ENCODE results near the gene FXYD2.

Gene FXYD2

GRCh38 chr11:117796872-117797529 lies 27.5 kb downstream of the FXYD2 start, which contains the start of gene DSCAML1:
Gene DSCAML1, minus strand, starts transcription at chr11:117797216. Its CDS starts 137 bp downstream, at chr11:117797079.
- TF ChIP-seq ZFX (IDR thresholded peaks at IDR 0.05): no peak
- TF ChIP-seq, protein P1, sequence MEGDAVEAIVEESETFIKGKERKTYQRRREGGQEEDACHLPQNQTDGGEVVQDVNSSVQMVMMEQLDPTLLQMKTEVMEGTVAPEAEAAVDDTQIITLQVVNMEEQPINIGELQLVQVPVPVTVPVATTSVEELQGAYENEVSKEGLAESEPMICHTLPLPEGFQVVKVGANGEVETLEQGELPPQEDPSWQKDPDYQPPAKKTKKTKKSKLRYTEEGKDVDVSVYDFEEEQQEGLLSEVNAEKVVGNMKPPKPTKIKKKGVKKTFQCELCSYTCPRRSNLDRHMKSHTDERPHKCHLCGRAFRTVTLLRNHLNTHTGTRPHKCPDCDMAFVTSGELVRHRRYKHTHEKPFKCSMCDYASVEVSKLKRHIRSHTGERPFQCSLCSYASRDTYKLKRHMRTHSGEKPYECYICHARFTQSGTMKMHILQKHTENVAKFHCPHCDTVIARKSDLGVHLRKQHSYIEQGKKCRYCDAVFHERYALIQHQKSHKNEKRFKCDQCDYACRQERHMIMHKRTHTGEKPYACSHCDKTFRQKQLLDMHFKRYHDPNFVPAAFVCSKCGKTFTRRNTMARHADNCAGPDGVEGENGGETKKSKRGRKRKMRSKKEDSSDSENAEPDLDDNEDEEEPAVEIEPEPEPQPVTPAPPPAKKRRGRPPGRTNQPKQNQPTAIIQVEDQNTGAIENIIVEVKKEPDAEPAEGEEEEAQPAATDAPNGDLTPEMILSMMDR (conservative IDR thresholded peaks at IDR 0.05): no peak
- H3K27ac ChIP-seq: no peak within 1 kb of the TSS

- TF ChIP-seq, protein P1 (conservative IDR thresholded peaks at IDR 0.05): no peak
- no peak for TF ChIP-seq ZFX (IDR thresholded peaks at IDR 0.05)
- no peak overlapping the region for H3K27ac ChIP-seq
These were observed 28.1 kb downstream of the FXYD2 start for GRCh38 chr11:117796456-117796871.

GRCh38 chr11:117795638-117796455 lies 28.7 kb downstream of the FXYD2 start:
- H3K27ac ChIP-seq: no peak overlapping the region
- TF ChIP-seq ZFX (IDR thresholded peaks at IDR 0.05): no peak
- TF ChIP-seq, protein P1 (conservative IDR thresholded peaks at IDR 0.05): no peak

GRCh38 chr11:117794772-117795629 lies 29.5 kb downstream of the FXYD2 start:
- no peak for TF ChIP-seq ZFX (IDR thresholded peaks at IDR 0.05)
- TF ChIP-seq, protein P1 (conservative IDR thresholded peaks at IDR 0.05): no peak
- no peak overlapping the region for H3K27ac ChIP-seq

DNA sequence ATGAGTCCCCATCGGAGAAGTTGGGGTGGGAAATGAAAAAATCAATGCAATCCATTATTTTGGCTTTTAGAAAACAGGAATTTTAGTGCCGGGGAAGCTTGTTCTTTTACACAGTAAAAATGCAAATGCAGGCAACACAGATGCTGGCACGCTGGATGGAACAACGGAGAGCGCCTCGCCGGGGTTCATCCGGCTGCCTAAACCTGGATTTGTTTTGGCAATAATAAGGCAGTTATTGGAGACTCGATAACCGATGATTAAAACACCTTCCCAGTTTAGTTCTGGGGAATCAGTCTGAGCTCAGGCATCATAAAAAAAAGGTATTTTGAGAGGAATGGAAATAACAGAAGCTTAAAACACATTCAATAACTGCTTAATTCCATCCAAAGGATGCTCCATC lies 30.4 kb downstream of the FXYD2 start:
- TF ChIP-seq, protein P1 (conservative IDR thresholded peaks at IDR 0.05): no peak
- TF ChIP-seq ZFX (IDR thresholded peaks at IDR 0.05): no peak
- no peak overlapping the region for H3K27ac ChIP-seq

DNA sequence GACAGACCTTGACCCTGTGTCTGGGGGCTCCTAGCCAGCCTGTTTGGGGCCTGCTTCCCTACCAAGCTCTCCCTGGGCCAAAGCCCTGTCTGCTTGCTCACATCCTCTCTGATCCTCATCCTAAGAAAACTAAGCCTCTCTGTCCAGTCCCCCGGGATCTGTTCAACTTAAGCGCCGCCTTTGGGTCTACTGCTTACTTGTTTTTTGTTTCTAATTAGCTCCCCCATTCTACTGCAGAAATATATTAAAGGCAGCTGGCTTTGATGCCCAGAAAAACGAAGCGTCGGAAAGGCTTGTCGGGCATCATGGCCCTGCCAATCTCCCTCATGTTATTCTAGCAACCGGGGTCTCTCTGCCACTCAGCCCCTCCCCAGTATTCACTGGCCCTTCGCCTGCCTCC lies 31.0 kb downstream of the FXYD2 start:
- H3K27ac ChIP-seq: no peak overlapping the region
- no peak for TF ChIP-seq ZFX (IDR thresholded peaks at IDR 0.05)
- TF ChIP-seq, protein P1 (conservative IDR thresholded peaks at IDR 0.05): no peak
